Stimulated activated CD4-positive, alpha-beta T cell treated with anti-CD3 and anti-CD28 coated beads, Interleukin-4, amount 100 ng/mL, for 48 hours (primary cell): Measurements from ENCODE around the gene LUZP1.

Source experiments
- DNase-seq, 2 donors: peaks; one replicate each; pipeline ENCODE4 v3.0.0-alpha.2; 2020; ENCODE audit warnings: low read depth in 2 of 2

The LUZP1 gene

DNA sequence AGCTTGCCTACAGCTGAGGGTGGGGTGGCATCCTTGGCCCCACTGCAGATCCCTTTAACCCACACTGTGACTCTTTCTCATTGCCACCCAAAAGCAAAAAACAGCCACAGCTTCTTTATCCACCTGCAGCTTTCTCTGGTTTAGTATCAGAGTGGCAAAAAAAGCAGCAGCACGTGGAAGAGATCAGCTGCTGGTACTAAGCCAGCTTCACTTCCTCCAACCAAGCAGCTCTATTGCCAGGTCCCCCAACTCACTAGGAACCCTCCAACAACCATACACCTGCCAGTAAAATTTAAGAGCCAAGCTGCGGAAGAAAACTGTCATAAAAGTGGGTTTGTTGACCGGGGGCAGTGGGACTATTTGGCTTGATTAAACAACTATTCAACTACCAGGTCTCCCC lies 83.0 kb downstream of the LUZP1 start:
- DNase-seq: no peak

DNA sequence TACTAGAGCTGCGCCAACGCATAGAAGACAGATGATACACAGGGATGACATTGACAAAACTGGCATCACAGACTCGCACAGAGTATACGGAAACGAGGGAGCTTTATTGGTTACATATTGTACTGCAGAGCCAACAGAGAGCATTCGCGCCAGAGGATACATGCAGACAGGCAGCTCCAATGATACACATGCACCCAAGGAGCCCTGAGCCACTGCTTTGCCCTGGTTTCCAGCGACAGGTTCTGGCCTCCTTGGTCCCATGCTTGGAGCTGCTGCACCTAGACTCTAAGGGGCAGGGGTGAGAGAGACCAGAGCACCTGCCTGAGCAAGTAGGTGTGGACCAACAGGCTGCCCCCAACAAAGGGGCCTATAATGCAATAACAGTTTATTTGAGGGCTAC lies 83.8 kb downstream of the LUZP1 start:
- no peak for DNase-seq

DNA sequence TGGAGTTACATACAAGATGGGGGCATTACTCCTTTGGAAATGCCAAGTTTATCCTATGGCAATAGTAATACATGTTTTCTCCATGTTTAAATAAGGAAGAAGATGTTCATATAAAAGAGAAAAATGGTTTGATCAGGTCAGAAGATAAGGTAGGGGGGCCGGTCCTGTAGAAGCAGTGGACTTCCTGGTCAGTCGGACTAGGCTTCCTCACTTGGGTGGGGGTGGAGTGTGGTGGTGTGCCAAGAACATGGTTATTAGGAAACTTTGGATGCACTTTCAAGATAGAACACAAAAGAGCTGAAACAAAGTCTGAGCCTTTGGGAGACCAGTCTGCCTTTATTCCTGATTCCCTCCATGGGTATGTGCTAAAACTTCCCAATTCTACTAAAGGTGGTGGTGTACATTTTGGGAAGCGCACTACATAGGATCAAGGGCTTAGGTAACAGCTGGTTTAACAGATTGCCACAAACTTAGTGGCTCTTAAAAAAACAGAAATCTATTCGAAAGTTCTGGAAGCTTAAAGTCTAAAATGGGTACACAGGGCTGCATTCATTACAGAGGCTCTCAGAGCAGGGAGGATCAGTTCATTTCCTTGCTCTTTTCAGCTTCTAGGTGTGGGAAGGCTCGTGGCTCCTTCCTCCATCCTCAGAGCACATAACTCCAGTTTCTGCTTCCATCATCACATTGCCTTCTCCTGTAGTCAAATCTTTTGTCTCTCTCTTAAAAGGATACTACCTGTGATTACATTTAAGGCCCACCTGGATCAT lies 84.8 kb downstream of the LUZP1 start:
- DNase-seq: no peak

DNA sequence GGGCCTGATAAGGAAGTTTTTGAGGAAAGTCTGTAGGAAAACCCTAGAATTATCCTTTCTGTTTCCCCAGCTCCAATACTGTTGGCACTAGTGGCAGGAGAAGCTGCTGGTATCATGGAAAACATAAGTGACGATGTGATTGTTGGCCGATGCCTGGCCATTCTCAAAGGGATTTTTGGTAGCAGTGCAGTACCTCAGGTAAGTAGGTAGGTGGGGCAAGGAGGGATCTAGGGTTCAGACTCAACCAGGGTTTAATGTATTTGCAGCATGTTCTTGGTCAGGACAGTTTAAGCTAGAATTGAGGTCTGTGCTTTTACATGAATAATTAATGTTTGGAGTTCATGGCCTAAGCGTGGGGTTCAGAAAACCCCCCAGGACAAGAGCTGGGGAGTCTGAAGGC lies 87.3 kb downstream of the LUZP1 start:
- DNase-seq: no peak

DNA sequence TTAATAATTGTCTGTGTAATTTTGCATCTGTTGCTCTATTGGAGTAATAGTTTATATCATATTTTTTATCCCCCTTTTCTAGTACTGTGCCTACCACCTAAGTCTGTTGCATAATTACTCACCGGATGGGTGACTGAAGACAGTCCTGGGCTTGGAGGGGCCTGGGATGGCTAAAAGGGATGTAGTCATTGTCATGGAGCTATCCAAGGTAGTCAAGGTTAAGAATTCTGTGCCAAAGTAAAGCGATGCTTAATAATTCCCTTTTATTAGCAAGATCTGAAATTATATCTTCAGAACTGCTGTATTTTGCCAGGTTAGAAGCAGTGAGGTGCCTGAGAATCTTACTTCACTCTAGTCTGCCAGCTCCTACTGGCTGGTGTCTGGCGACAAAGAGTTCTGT lies 87.8 kb downstream of the LUZP1 start:
- DNase-seq: no peak

DNA sequence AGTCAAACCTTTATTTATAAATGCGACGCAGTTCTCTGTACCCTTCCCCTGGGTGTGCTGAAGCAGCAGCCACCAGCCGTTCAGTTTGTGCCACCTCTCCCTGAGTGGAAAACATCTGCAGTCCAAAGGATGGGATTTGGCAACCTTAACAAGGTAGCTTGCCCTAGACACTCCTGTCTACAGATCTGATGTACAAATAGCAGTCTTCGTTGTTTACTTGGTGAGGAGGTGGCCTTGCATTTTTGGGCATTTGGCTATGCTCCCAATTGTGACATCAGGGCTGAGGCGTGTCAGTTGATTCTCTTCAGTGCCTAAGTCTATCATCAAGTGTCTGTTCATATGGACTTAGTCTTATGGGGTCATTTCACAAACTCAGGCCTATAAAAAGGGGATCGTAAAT lies 89.6 kb downstream of the LUZP1 start:
- DNase-seq: no peak

DNA sequence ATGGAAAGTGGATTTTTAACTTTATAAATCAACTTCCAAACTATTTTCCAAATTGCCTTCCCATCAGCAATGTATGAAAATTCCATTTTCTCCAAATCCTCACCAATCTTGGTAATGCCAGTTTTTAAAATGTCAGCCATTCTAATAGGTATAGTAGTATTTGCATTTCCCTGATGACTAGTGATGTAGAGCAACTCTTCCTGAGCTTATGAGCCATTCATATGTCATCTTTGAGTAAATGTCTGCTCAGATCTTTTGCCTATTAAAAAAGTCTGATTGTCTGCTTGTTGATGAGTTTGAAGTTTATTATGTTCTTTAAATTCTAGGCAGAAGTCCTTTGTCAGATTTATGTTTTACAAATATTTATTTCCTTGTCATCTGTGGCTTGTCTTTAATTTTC lies 94.6 kb downstream of the LUZP1 start:
- DNase-seq: no peak

DNA sequence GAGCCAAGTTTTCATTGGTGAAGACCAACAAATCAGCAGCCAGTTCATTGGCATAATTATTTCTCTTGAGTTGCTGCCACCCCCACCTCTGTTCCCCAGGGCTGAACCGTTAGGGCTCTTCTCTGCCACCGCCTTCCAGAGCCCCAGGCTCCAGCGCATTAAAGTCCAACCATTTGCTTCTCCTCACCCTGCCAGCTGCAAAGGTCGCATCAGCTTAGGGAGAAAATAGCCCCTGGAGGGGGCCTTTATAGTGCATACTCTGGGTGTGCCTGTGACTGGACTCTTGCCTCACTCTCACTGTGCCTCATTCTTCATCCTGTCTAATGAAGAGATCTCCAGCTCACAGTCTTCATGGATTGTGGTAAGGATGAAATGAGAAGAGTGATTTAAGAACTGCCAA lies 99.0 kb downstream of the LUZP1 start:
- no peak for DNase-seq

DNA sequence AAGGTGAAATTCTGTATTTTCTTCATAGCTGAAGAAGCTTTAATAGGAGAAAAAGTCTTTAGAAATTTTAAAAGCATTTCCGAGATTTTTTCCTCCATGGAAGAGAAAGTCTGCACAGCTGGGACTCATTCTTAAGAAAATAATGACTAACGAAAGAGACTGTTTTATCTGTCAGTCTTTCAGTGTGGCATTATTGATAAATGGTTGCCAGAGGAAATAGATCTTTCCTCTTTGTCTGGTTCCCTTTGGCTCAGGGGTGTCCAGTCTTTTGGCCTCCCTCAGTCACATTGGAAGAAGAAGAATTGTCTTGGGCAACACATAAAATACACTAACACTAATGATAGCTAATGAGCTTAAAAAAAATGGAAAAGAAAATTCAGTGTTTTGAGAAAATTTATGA lies 99.5 kb downstream of the LUZP1 start:
- no peak for DNase-seq

DNA sequence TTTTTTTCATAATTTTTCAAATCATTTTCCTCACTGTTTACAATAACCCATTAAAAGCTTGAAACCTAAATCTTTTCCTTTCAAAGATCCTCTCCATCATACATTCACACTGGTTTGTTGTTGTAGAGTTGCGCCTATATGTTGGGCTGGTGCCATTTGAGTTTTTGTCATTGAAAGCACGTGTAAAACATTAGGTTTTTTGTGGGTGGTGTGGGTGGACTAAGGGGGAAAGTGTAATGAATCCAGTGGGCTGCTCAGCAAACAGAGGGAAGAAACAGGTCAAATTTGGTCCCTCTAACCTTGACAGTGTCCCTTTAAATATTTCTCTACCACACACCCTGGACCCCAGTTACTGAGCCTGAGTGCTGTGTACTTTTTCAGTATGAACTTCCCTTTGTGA lies 102.6 kb downstream of the LUZP1 start:
- no peak for DNase-seq

DNA sequence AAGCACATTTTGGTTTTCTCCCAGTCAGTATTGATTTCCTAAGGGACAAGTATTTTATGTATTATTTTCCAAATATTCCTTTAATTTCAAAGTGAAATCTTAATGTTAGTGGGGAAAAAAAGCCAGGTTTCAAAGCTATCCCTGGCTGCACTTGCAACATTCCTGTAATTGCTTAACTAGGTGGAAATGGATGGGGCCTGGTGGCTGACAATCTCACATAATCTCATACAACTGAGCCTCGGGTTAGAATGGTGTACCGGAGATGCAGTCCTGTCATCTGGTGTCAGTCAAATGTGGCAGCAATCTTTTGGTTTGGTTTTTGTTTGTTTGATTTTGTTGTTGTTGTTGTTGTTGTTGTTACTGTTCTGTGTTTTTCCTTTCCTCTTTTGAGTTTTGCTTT lies 103.3 kb downstream of the LUZP1 start:
- no peak for DNase-seq

DNA sequence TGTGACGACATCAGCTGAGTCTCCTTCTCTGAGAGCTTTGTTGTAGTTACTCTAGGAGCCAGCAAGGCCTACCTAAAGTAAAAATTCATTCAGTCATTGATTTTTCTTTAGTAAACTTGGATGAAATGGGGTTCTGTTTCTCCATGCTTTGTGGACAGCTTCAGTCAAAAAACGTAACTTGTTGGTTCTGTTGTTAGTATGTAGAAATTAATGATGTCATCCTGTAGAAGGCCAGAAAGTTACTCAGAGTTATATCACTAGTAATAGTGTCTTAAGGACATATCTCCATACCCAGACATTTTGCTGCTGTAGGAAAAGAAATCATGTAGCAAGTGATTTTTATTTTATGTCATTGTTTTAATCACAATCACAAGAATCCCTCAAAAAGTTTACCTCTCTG lies 106.4 kb downstream of the LUZP1 start:
- no peak for DNase-seq

DNA sequence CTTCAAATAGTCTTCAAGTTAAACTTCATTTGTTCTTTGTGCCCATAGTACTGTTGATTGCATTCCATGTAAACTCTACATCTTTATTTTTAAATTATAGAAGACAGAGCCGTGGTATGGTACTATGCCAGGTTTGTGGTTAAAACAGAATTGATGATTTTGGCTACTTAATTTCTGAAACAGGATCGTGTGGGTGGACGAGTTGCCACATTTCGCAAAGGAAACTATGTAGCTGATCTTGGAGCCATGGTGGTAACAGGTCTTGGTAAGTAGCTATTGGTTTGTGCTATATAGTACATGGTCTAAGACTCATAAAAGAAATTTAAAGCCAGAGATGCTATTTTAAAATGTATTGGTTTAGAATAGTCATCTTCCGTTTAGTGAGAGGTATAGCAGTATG lies 111.4 kb downstream of the LUZP1 start:
- no peak for DNase-seq

DNA sequence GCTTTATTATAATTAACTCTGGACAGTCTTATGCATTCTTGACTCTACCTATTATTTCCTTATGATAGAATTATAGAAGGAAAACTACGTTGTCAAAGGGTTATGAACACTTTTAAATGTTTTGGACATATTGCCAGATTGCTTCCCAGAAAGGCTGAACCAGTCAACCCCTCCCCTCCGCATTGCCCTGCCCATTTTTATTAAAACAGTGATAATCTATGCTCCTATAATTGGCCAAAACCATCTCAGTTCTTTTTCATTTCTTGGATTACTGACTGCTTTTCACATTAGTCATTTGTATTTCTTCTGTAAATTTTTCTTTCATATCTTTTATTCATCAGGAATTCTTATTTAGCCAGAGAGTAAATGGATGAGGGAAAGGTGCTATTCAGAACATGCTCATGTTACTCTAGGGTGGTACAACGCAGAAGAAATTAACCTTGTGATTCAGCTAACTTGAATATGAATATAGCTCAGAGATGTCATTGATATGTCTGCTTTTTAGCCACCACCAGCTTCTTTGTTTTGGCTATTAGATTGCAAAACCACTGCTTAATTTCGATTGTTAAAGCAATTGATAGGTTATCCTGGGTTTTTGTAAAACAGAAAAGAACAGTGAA lies 117.3 kb downstream of the LUZP1 start:
- DNase-seq: no peak

DNA sequence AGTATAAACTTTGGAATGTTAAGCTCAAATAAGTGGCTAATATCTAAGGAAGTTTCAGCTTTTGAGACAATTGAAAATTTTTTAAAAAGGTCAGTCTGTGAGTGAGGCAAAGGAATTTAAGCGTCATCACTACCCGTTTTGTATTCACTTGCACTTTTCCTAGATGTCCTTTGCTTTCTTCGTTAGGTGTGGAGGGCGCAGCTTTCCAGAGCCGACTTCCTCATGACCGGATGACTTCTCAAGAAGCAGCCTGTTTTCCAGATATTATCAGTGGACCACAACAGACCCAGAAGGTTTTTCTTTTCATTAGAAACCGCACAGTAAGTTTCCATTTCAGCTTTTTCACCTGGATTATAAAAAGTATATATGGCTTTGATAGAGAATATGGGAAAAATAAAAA lies 118.5 kb downstream of the LUZP1 start:
- no peak for DNase-seq

DNA sequence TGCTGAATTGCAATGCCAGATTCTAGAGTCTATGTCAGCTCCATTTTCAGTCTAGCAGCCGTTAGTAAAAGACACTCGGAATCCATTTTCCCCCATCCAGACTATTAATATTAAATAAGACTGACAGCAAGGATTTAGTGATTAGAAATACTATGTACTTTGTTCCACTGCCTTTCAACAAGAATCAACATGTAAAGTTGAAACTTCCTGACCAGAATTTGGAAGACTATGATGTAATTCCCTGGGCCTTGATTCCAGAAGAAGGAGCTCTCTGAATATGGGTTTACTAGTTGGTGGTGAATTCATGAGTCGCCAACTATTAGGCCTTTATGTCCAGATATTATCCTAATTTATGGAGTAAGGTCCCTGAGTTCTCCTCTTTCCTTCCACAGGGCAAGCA lies 124.6 kb downstream of the LUZP1 start:
- DNase-seq: no peak

DNA sequence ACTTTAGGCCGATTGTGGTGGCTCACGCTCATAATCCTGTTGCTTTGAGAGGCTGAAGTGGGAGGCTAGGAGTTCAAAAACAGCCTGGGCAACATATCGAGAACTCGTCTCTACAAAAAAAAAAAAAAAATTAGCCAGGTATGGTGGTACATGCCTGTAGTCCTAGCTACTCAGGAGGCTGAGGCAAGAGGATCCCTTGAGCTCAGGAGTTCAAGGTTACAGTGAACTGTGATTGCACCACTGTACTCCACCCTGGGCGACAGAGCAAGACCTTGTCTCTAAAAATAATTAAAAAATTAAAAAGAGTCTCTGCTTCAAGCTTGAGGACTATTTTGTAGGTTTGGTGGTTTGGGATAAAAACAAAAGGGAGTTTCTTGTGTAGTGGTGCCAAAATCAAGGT lies 128.1 kb downstream of the LUZP1 start:
- DNase-seq: no peak

DNA sequence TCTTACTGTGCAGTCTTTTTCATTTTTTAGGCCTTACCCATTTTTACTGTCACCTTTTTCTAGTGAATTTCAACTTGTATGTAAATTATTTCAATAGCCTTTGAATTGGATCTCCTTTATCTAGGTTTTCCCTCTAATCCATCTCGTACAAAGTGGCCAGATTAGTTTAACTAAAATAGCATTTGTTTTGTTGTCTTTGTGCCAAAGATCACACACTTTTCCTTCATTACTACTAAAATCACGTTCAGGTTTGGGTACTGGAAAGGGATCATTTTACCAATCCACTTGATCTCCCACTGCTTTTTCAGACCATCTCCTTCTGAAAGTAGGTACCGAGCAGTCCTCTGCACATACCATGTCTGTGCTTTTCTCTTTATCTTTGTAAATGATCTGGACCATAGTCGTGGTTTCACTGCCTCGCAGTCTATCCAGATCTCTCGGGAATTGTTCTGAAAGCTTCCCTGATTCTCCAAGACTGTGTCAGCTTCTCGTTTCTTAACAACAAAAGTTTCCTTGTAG lies 129.3 kb downstream of the LUZP1 start:
- no peak for DNase-seq

DNA sequence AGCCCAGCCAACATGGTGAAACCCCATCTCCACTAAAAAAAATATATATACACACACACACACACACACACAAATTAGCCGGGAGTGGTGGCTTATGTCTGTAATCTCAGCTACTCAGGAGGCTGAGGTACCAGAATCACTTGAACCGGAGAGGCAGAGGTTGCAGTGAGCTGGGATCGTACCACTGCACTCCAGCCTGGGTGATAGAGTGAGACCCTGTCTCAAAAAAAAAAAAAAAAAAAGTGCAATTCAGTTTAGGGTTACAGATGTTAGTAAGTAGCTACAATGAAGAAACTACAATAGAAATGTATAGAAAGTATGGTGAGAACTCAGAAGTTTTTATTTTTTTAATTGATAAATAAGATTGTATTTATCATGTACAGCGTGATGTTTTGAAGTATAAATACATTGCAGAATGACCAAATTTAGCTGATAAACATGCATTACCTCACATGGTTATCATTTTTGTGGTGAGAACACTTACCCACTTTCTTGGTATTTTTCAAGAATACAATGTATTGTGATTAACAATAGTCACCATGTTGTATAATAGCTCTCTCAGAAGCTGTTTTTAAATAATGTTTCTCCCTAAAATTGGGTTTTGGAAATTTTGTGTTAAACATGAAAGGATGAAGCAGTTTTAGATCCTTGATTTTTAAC lies 131.4 kb downstream of the LUZP1 start:
- DNase-seq: no peak

DNA sequence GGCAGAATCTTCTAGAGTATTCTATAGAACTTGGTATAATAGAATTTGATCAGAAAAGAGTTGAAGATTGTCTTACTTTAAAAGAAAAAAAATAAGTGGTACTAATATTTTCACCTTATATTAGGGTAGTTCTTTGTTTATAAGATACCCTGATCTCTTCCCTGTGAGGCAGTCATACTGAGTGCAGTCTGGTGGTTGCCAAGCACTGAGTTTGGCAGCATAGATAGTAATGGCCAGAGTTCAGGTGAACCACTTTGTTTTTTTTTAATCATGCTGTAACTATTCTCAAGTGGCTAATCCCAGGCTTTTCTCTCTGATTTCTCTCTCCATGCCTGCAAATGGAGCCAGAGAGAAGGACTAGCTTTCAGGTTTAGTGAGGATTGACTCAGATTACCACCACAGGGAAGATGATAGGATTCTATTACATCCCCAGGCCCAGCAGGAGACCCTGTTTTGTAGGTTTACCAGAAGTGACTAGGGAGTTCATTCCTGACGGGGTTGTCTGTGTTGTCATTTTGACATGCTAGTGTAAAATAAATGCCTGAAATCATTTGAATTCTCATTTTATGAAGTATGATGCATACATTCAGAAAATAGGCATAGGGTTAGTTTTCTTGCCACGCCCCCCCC lies 132.7 kb downstream of the LUZP1 start:
- DNase-seq: no peak
